ENCODE measurements around the gene ECM1. TPM values are rescaled to one million over a fixed set of nuclear protein-coding genes. Genes with fewer than 3 reads are reported as not detected.

The ECM1 gene
- total and polyA plus RNA-seq, 8 donors, result 0.63 to 6.1 (median 2.4) TPM

- Histone ChIP-seq H3K27me3 (no peaks in the 10 kb centered on the region), H3K4me3 (no peak overlapping the region), H3K9me3 (no peaks in the 10 kb centered on the region), H3K27ac (no peak overlapping the region), H3K36me3 (no peaks in the 10 kb centered on the region), H3K4me1 (peaks cover 0 to 7% (median 4%) of the 10 kb centered on the region in 3 donors)
- intact Hi-C loops (cut with DNase I), result no loop called here
- peak in 1 of 6 donors; percentile 45 for DNase-seq
- TF ChIP-seq CTCF (IDR thresholded peaks at IDR 0.05), result no peak
- FAIRE-seq, result no peak
- no peak for ATAC-seq
- 85 to 88% methylated on average over 9 of the region's 9 CpGs for WGBS, 2 donors
Observed at GRCh38 chr1:150514260-150514659, 6.4 kb downstream of the ECM1 start.

- ATAC-seq (peak in 3 of 4 donors; percentile 1 to 11 (median 6)), DNase-seq (no peak), FAIRE-seq (no peak)
- TF ChIP-seq CTCF (IDR thresholded peaks at IDR 0.05), result no peak
- WGBS, 2 donors, result 24 to 26% methylated on average over 21 of the region's 21 CpGs
- peaks cover 0 to 7% (median 4%) of the 10 kb centered on the region in 3 donors for H3K4me1 ChIP-seq
- H3K27ac ChIP-seq, result peak overlapping the region; percentile 49 to 90 (median 71)
- no peaks in the 10 kb centered on the region for H3K27me3 ChIP-seq
- no peaks in the 10 kb centered on the region for H3K9me3 ChIP-seq
- H3K36me3 ChIP-seq, result no peaks in the 10 kb centered on the region
- peak overlapping the region; percentile 33 to 54 (median 46) for H3K4me3 ChIP-seq
- intact Hi-C loops (cut with DNase I), result no loop called here
Observed at GRCh38 chr1:150514913-150515327, 7.0 kb downstream of the ECM1 start.

GRCh38 chr1:150515328-150516049, 7.6 kb downstream of the ECM1 start, which contains the start of gene FALEC:
FALEC (plus strand) TSS chr1:150515752.
- TF ChIP-seq CTCF (IDR thresholded peaks at IDR 0.05), result no peak
- Histone ChIP-seq H3K9me3 (no peaks in the 10 kb centered on the region), H3K27ac (peak within 1 kb of the TSS; percentile 49 to 90 (median 71)), H3K27me3 (no peaks in the 10 kb centered on the region), H3K4me3 (peak within 1 kb of the TSS; percentile 33 to 54 (median 46)), H3K36me3 (no peaks in the 10 kb centered on the region), H3K4me1 (peaks cover 0 to 7% (median 4%) of the 10 kb centered on the region in 3 donors)
- ATAC-seq, result peak; percentile 98 to 99 (median 98)
- 0% methylated on average over 54 of the region's 54 CpGs for WGBS, 2 donors
- intact Hi-C loops (cut with DNase I), result no loop called here
- DNase-seq, result peak; percentile 96 to 99 (median 98)
- FAIRE-seq, result no peak

- 6 to 8% methylated on average over 19 of the region's 19 CpGs for WGBS, 2 donors
- no peak for DNase-seq
- Histone ChIP-seq H3K36me3 (no peaks in the 10 kb centered on the region), H3K27ac (peak overlapping the region; percentile 49 to 90 (median 71)), H3K4me3 (peak overlapping the region; percentile 33 to 54 (median 46)), H3K9me3 (no peaks in the 10 kb centered on the region), H3K27me3 (no peaks in the 10 kb centered on the region), H3K4me1 (peaks cover 0 to 7% (median 4%) of the 10 kb centered on the region in 3 donors)
- intact Hi-C loops (cut with DNase I), result no loop called here
- peak in 3 of 4 donors; percentile 1 to 15 (median 4) for ATAC-seq
- no peak for FAIRE-seq
- no peak for TF ChIP-seq CTCF (IDR thresholded peaks at IDR 0.05)
Observed at GRCh38 chr1:150516050-150516591, 8.2 kb downstream of the ECM1 start.

Measured in pancreas (tissue), 10 donors.